ENCODE data around the gene ZC3HAV1. TPM values are rescaled to one million over a fixed set of nuclear protein-coding genes. Genes with fewer than 3 reads are reported as not detected.
"Not testable (repeated sequence)": the region's sequence is repeated elsewhere in the genome, so short reads cannot be mapped to it uniquely, and the experiment has no call there.

ZC3HAV1 gene
- total and polyA plus RNA-seq, 4 donors = 4.1 to 39.5 (median 18.4) TPM

DNA sequence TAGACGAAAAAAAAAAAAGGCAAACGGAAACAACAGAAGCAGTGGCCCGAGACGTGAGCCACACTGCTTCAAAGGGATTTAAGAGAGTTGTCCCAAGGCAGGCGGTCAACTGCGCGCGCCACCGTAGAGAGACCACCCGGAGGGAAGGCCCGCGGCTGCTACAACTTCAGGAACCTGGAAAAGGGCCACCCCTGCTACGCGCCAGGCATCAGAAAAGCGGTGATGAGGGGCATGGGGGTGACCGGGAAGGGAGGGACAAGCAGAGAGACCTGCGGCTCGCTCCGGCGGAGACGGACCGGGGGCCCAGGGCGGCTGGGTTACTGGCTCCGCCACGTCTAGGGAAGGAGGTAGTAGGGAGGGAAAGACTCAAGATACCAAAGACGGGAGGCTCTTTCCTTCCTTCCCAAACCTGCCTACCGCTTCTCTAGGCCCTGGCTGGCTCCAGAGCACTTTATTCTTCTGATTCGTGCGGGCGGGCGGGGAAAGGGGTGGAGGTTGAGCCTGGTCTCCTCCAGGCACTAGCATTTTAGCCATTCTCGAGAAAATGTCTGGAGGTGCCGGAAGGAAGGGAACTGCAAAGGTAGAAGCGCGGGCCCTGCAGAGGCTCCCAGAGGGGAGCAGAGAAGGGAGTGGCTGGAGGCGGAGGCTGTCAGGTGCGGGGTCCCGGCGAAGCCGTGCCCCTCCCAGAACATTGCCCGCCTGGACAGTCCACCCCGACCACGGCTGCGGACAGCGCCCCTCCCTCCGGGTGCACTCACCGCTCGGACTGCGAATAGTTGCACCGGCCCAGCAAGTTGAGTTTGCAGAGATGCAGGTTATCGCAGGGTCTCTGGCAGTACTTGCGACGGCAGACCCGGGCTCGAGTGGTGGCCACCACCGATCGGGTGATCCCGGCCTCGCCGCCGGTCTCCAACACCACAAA, 993 bp downstream of the ZC3HAV1 start:
- H3K27ac ChIP-seq (ENCODE audit: low read depth in 1 of 2, low read length in 2 of 2) = peak overlapping the region in 1 of 2 donors; percentile 82
- intact Hi-C loops (cut with DNase I) = no loop called here
- no peaks in the 10 kb centered on the region for H3K27me3 ChIP-seq (ENCODE audit: control insufficient read depth in 1 of 2, insufficient read depth in 2 of 2, low read length in 1 of 2)
- H3K4me3 ChIP-seq (ENCODE audit: low read length in 2 of 2) = peak overlapping the region; percentile 73 to 90
- no peaks in the 10 kb centered on the region for H3K36me3 ChIP-seq (ENCODE audit: control insufficient read depth in 1 of 2, insufficient read depth in 2 of 2, low read length in 1 of 2)
- no peaks in the 10 kb centered on the region for H3K4me1 ChIP-seq (ENCODE audit: control insufficient read depth in 1 of 2, insufficient read depth in 2 of 2, low read length in 2 of 2)
- DNase-seq (peak; percentile 59 to 81), ATAC-seq (ENCODE audit: low FRiP score) (peak; percentile 60)
- WGBS, 2 donors = 1% methylated on average over 60 to 61 of the region's 61 CpGs
- H3K9me3 ChIP-seq (ENCODE audit: control insufficient read depth, low read length) = no peaks in the 10 kb centered on the region

DNA sequence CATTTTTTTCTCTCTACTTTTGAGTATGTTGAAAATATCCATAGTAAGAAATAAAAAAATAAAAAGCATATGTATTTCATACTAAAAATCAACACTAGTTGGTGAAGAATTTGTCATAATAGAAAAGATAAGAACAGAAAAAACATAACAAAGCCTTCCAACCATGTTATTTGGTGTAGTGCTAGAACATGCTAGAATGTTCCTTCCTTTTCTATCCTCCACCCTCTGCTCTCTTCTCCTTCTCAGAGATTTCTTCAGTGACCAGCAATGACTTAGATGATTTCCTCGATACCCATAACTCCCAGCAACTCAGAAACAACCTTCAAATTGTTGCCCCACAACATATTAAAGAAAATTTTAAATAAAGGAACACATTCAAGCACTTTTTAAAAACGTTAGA, 2.6 kb downstream of the ZC3HAV1 start:
- Histone ChIP-seq H3K27ac (ENCODE audit: low read depth in 1 of 2, low read length in 2 of 2) (no peak overlapping the region), H3K4me1 (ENCODE audit: control insufficient read depth in 1 of 2, insufficient read depth in 2 of 2, low read length in 2 of 2) (no peaks in the 10 kb centered on the region)
- intact Hi-C loops (cut with DNase I) = no loop called here

DNA sequence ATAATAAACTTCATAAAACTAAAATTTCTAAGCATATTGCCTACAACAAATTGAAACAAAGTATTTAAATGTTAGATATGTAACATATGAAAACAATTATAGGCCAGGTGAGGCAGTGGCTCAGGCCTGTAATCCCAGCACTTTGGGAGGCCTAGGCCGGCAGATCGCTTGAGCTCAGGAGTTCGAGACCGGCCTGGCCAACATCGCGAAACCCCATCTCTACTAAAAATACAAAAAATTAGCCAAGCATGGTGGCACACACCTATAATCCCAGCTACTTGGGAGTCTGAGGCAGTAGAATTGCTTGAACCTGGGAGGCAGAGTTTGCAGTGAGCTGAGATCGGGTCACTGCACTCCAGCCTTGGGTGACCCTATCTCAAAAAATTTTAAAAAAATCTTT, 3.3 kb downstream of the ZC3HAV1 start:
- H3K27ac ChIP-seq (ENCODE audit: low read depth in 1 of 2, low read length in 2 of 2); intact Hi-C loops (cut with DNase I); H3K4me3 ChIP-seq (ENCODE audit: low read length in 2 of 2); H3K27me3 ChIP-seq (ENCODE audit: control insufficient read depth in 1 of 2, insufficient read depth in 2 of 2, low read length in 1 of 2); H3K9me3 ChIP-seq (ENCODE audit: control insufficient read depth, low read length); DNase-seq; H3K36me3 ChIP-seq (ENCODE audit: control insufficient read depth in 1 of 2, insufficient read depth in 2 of 2, low read length in 1 of 2); ATAC-seq (ENCODE audit: low FRiP score); H3K4me1 ChIP-seq (ENCODE audit: control insufficient read depth in 1 of 2, insufficient read depth in 2 of 2, low read length in 2 of 2): not testable (repeated sequence)
- 92 to 95% methylated on average over 7 of the region's 7 CpGs for WGBS, 2 donors

More for the DNA sequence above, 2.6 kb downstream of the ZC3HAV1 start:
- no peaks in the 10 kb centered on the region for H3K36me3 ChIP-seq (ENCODE audit: control insufficient read depth in 1 of 2, insufficient read depth in 2 of 2, low read length in 1 of 2)
- 61 to 68% methylated on average over 2 of the region's 2 CpGs for WGBS, 2 donors
- no peak overlapping the region for H3K4me3 ChIP-seq (ENCODE audit: low read length in 2 of 2)
- ATAC-seq (ENCODE audit: low FRiP score) = no peak
- H3K27me3 ChIP-seq (ENCODE audit: control insufficient read depth in 1 of 2, insufficient read depth in 2 of 2, low read length in 1 of 2) = no peaks in the 10 kb centered on the region
- H3K9me3 ChIP-seq (ENCODE audit: control insufficient read depth, low read length) = no peaks in the 10 kb centered on the region
- no peak for DNase-seq

DNA sequence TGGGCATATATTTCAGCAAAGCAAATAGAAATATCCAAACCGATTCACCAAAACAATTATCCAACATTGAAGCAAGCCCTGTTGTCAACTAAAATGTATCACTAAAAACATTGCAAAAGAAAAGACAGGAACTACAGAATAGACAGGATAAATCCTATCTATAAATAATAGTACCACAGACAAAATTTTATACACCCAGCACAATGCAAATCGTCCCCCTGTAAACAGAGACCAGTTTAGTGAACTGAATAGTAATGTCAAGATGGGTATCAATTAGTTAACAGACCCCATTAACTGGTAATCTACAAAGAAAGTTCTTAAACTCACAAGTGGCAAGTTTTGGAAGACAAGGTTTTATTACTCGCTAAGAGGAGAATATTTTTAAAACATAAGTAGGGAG, 4.0 kb downstream of the ZC3HAV1 start:
- no peaks in the 10 kb centered on the region for H3K27me3 ChIP-seq (ENCODE audit: control insufficient read depth in 1 of 2, insufficient read depth in 2 of 2, low read length in 1 of 2)
- no peak overlapping the region for H3K27ac ChIP-seq (ENCODE audit: low read depth in 1 of 2, low read length in 2 of 2)
- DNase-seq = no peak
- no peaks in the 10 kb centered on the region for H3K36me3 ChIP-seq (ENCODE audit: control insufficient read depth in 1 of 2, insufficient read depth in 2 of 2, low read length in 1 of 2)
- H3K9me3 ChIP-seq (ENCODE audit: control insufficient read depth, low read length) = no peaks in the 10 kb centered on the region
- ATAC-seq (ENCODE audit: low FRiP score) = no peak
- intact Hi-C loops (cut with DNase I) = no loop called here
- H3K4me3 ChIP-seq (ENCODE audit: low read length in 2 of 2) = no peak overlapping the region
- H3K4me1 ChIP-seq (ENCODE audit: control insufficient read depth in 1 of 2, insufficient read depth in 2 of 2, low read length in 2 of 2) = no peaks in the 10 kb centered on the region
- WGBS, 2 donors = 84 to 88% methylated on average over 3 of the region's 3 CpGs

DNA sequence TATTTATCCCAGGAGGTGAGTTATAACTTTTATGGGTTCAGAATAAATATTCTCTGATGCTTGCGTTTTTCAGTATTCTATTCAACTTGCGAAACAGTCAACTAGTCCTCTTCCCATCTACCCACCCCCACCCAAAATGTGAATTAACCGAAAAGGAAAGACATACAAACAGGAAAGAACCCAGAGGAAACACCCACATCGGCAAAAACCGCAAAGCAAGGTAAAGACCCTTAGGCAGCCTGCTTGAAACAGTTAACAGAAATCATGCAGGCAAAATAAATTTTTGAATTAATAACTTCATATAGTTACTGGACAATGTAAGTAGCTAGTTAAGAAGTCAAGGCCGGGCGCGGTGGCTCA, 5.4 kb downstream of the ZC3HAV1 start:
- intact Hi-C loops (cut with DNase I) = no loop called here
- H3K27ac ChIP-seq (ENCODE audit: low read depth in 1 of 2, low read length in 2 of 2) = no peak overlapping the region
- H3K9me3 ChIP-seq (ENCODE audit: control insufficient read depth, low read length) = no peaks in the 10 kb centered on the region
- H3K27me3 ChIP-seq (ENCODE audit: control insufficient read depth in 1 of 2, insufficient read depth in 2 of 2, low read length in 1 of 2) = no peaks in the 10 kb centered on the region
- no peak for DNase-seq
- no peak overlapping the region for H3K4me3 ChIP-seq (ENCODE audit: low read length in 2 of 2)
- ATAC-seq (ENCODE audit: low FRiP score) = no peak
- 94 to 95% methylated on average over 8 of the region's 8 CpGs for WGBS, 2 donors
- H3K4me1 ChIP-seq (ENCODE audit: control insufficient read depth in 1 of 2, insufficient read depth in 2 of 2, low read length in 2 of 2) = no peaks in the 10 kb centered on the region
- no peaks in the 10 kb centered on the region for H3K36me3 ChIP-seq (ENCODE audit: control insufficient read depth in 1 of 2, insufficient read depth in 2 of 2, low read length in 1 of 2)

DNA sequence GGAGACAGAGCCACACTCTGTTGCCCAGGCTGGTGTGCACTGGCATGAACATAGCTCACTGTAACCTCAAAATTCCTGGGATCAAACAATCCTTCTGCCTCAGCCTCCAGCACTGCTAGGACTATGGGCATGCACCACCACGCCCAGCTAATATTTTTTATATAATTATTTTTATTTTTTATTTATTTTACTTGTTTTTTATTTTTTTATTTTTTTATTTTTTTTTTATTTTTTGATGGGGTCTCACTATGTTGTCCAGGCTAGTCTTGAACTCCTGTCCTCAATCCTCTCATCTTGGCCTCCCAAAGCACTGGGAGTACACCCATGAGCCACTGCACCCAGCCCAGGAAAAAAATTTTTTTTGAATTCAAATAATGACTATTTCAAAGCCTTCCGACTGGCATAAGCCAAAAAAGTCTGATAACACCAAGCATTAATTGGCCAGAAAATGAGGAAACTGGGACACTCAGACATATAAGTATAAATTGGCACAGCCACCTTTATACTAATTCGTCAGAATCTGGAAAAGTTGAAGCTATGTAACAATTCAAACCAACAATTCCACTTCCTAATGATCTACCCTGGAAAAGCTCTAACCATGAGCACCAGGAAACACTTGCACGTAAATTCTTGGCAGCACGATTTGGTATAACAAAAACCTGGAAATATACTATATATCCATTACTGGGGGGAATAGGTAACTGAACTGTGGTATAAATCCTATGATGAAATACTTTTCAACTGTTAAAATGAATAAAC, 6.3 kb downstream of the ZC3HAV1 start:
- Histone ChIP-seq H3K4me3 (ENCODE audit: low read length in 2 of 2) (no peak overlapping the region), H3K36me3 (ENCODE audit: control insufficient read depth in 1 of 2, insufficient read depth in 2 of 2, low read length in 1 of 2) (no peaks in the 10 kb centered on the region), H3K27me3 (ENCODE audit: control insufficient read depth in 1 of 2, insufficient read depth in 2 of 2, low read length in 1 of 2) (no peaks in the 10 kb centered on the region), H3K9me3 (ENCODE audit: control insufficient read depth, low read length) (no peaks in the 10 kb centered on the region), H3K4me1 (ENCODE audit: control insufficient read depth in 1 of 2, insufficient read depth in 2 of 2, low read length in 2 of 2) (no peaks in the 10 kb centered on the region), H3K27ac (ENCODE audit: low read depth in 1 of 2, low read length in 2 of 2) (no peak overlapping the region)
- DNase-seq (no peak), ATAC-seq (ENCODE audit: low FRiP score) (no peak)
- intact Hi-C loops (cut with DNase I) = no loop called here
- 57 to 68% methylated on average over 5 of the region's 5 CpGs for WGBS, 2 donors

DNA sequence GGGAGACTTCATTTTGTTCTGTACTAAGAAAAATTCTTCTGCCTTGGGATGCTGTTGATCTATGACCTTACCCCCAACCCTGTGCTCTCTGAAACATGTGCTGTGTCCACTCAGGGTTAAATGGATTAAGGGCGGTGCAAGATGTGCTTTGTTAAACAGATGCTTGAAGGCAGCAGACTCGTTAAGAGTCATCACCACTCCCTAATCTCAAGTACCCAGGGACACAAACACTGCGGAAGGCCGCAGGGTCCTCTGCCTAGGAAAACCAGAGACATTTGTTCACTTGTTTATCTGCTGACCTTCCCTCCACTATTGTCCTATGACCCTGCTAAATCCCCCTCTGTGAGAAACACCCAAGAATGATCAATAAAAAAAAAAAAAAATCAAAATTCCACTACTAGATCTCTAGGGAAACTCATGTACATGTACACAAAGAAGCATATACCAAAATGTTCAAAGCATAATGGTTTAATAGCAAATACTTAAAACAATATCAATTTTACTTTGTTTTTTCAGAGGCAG, 7.8 kb downstream of the ZC3HAV1 start:
- DNase-seq; H3K27ac ChIP-seq (ENCODE audit: low read depth in 1 of 2, low read length in 2 of 2); H3K9me3 ChIP-seq (ENCODE audit: control insufficient read depth, low read length); H3K27me3 ChIP-seq (ENCODE audit: control insufficient read depth in 1 of 2, insufficient read depth in 2 of 2, low read length in 1 of 2); H3K4me3 ChIP-seq (ENCODE audit: low read length in 2 of 2); H3K4me1 ChIP-seq (ENCODE audit: control insufficient read depth in 1 of 2, insufficient read depth in 2 of 2, low read length in 2 of 2); H3K36me3 ChIP-seq (ENCODE audit: control insufficient read depth in 1 of 2, insufficient read depth in 2 of 2, low read length in 1 of 2); intact Hi-C loops (cut with DNase I); ATAC-seq (ENCODE audit: low FRiP score): not testable (repeated sequence)
- 87 to 93% methylated on average over 2 of the region's 4 CpGs for WGBS, 2 donors

DNA sequence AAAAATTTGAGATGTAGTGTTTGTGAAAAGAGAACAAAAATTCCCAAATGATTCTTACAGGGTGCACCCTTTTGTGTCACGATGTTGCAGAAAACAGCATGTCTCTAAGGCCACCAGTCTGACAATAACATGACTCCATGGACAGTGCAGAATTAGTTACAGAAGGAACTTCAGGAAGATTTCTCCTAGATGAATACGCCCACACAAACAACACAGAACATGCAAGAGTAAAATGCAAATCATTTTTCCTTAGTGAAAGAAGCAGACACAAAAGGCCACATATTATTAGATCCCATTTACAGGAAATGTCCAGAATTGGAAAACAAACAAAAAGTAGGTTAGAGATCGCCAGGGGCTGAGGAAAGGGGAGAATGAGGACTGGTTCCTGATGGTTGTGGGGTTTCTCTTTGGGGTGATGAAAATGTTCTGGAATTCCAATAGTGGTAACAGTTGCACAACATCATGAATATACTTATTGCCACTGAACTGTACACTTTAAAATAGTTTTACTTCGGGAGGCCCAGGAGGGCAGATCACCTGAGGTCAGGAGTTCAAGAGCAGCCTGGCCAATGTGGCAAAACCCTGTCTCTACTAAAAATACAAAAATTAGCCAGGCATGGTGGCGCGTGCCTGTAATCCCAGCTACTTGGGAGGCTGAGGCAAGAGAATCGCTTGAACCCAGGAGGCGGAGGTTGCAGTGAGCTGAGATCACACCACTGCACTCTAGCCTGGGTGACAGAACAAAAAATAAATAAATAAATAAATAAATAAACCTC, 10.2 kb downstream of the ZC3HAV1 start:
- 84 to 87% methylated on average over 8 of the region's 8 CpGs for WGBS, 2 donors
- H3K4me1 ChIP-seq (ENCODE audit: control insufficient read depth in 1 of 2, insufficient read depth in 2 of 2, low read length in 2 of 2) = no peaks in the 10 kb centered on the region
- no peaks in the 10 kb centered on the region for H3K36me3 ChIP-seq (ENCODE audit: control insufficient read depth in 1 of 2, insufficient read depth in 2 of 2, low read length in 1 of 2)
- no peak for DNase-seq
- no peak overlapping the region for H3K27ac ChIP-seq (ENCODE audit: low read depth in 1 of 2, low read length in 2 of 2)
- no peaks in the 10 kb centered on the region for H3K9me3 ChIP-seq (ENCODE audit: control insufficient read depth, low read length)
- intact Hi-C loops (cut with DNase I) = no loop called here
- no peaks in the 10 kb centered on the region for H3K27me3 ChIP-seq (ENCODE audit: control insufficient read depth in 1 of 2, insufficient read depth in 2 of 2, low read length in 1 of 2)
- H3K4me3 ChIP-seq (ENCODE audit: low read length in 2 of 2) = no peak overlapping the region
- no peak for ATAC-seq (ENCODE audit: low FRiP score)
